ENCODE results near the gene FHAD1.

DNA sequence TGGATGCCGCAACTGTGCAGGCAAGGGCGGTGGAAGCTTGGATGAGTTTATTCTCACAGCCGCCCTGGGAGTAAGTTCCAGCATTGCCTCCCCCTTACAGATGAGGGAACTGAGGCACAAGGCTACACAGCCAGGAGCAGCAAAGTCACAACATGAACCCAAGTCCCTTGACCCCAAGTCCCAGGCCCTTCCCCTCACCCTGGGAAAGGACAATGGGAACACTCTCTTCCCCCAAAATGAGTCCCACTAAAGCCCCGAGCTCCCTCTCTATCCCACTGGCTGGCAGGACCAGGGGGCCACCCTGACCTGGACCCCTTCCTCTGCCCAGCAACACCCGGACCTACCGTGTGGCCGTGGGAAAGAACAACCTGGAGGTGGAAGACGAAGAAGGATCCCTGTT, 195.1 kb downstream of the FHAD1 start:
- TF ChIP-seq POLR2A (IDR thresholded peaks at IDR 0.05) = no peak
- TF ChIP-seq, protein P1, sequence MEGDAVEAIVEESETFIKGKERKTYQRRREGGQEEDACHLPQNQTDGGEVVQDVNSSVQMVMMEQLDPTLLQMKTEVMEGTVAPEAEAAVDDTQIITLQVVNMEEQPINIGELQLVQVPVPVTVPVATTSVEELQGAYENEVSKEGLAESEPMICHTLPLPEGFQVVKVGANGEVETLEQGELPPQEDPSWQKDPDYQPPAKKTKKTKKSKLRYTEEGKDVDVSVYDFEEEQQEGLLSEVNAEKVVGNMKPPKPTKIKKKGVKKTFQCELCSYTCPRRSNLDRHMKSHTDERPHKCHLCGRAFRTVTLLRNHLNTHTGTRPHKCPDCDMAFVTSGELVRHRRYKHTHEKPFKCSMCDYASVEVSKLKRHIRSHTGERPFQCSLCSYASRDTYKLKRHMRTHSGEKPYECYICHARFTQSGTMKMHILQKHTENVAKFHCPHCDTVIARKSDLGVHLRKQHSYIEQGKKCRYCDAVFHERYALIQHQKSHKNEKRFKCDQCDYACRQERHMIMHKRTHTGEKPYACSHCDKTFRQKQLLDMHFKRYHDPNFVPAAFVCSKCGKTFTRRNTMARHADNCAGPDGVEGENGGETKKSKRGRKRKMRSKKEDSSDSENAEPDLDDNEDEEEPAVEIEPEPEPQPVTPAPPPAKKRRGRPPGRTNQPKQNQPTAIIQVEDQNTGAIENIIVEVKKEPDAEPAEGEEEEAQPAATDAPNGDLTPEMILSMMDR (IDR thresholded peaks at IDR 0.05) = no peak

Measured in Peyer's patch (tissue), 4 donors.